Smooth muscle cell (in vitro differentiated cells): ENCODE data around the gene VPS39. TPM values are rescaled to one million over a fixed set of nuclear protein-coding genes. Genes with fewer than 3 reads are reported as not detected.
A peak's percentile ranks its signal among the peaks of the same experiment; 100 is the strongest.

Source experiments
- DNase-seq: peaks from one replicate; lab custom pipeline; 2025; ENCODE audit not compliant: unreplicated experiment; lab: John Stamatoyannopoulos, UW
- H2AFZ ChIP-seq: fragments of 200-600 bp; sonication (generic); 2 replicates; pipeline ENCODE4 v1.6.0; 2016; ENCODE audit warnings: antibody characterized with exemption, low read depth, mild to moderate bottlenecking
- H3F3A ChIP-seq: fragments of 200-600 bp; sonication (generic); 2 replicates; pipeline ENCODE4 v1.6.0; 2017; ENCODE audit warnings: antibody characterized with exemption, low read depth
- H3K27ac ChIP-seq: fragments of 200-600 bp; sonication (generic); 2 replicates; pipeline ENCODE4 v1.5.1; 2016; ENCODE audit warnings: low read depth, mild to moderate bottlenecking
- H3K27me3 ChIP-seq: fragments of 200-600 bp; sonication (generic); 2 replicates; pipeline ENCODE4 v1.6.1; 2016; ENCODE audit warnings: low read depth, mild to moderate bottlenecking
- H3K36me3 ChIP-seq: fragments of 200-600 bp; sonication (generic); 2 replicates; pipeline ENCODE4 v1.5.1; 2016; ENCODE audit warnings: low read depth
- H3K4me1 ChIP-seq: fragments of 200-600 bp; sonication (generic); 2 replicates; pipeline ENCODE4 v1.5.1; 2016; ENCODE audit warnings: low read depth
- H3K4me2 ChIP-seq: fragments of 200-600 bp; sonication (generic); 2 replicates; pipeline ENCODE4 v1.6.0; 2016; ENCODE audit warnings: mild to moderate bottlenecking
- H3K4me3 ChIP-seq: fragments of 200-600 bp; sonication (generic); 2 replicates; pipeline ENCODE4 v1.5.1; 2016; ENCODE audit warnings: mild to moderate bottlenecking
- H3K79me2 ChIP-seq: fragments of 200-600 bp; sonication (generic); 2 replicates; pipeline ENCODE4 v1.6.0; 2016; ENCODE audit warnings: low read depth, mild to moderate bottlenecking
- H3K9ac ChIP-seq: fragments of 200-600 bp; sonication (generic); 2 replicates; pipeline ENCODE4 v1.6.0; 2016; ENCODE audit warnings: low read depth
- H3K9me3 ChIP-seq: fragments of 200-600 bp; sonication (generic); replicated peaks from 2 replicates; pipeline ENCODE4 v1.5.1; 2016; ENCODE audit warnings: low read depth
- H4K20me1 ChIP-seq: fragments of 200-600 bp; sonication (generic); 2 replicates; pipeline ENCODE4 v1.6.0; 2016; ENCODE audit warnings: low read depth
- CTCF ChIP-seq: fragments of 200-600 bp; sonication (generic); IDR thresholded peaks from 2 replicates; pipeline ENCODE4 v1.5.1; 2017; ENCODE audit warnings: borderline replicate concordance, mild to moderate bottlenecking, antibody characterized with exemption; ENCODE audit not compliant: insufficient read depth, poor library complexity, severe bottlenecking
- WGBS: methylation state at CpG from one replicate; pipeline ENCODE4 v1.1.7; 2016; ENCODE audit warnings: low lambda C conversion rate; 5-methylcytosine and 5-hydroxymethylcytosine counted together
- polyA plus RNA-seq: library from polyadenylated mRNA; unstranded; fragments of >200 nt; fragmentation: Nextera tagmentation; extraction: Ambion mirVana; gene quantifications from 2 replicates; pipeline ENCODE4 v1.2.1, GENCODE V29; 2016
- total RNA-seq: library from RNA; depleted of rRNA; stranded (reverse); fragments of >200 nt; gene quantifications from 2 replicates; pipeline ENCODE4 v1.2.3, GENCODE V29; 2014

Gene VPS39
- total and polyA plus RNA-seq, 2 experiments from 2014 or later, result 35.0 to 41.2 TPM

GRCh38 chr15:42156243-42156922, 51.7 kb downstream of the VPS39 start, which contains the start of gene PLA2G4F:
Gene PLA2G4F (minus strand): TSS chr15:42156636. CDS start chr15:42156549, 87 bp downstream.
- Histone ChIP-seq H3K9me3 (no peaks in the 10 kb centered on the region), H3K36me3 (peaks cover 6% of the 10 kb centered on the region), H3K79me2 (no peaks in the 10 kb centered on the region), H2AFZ (no peak within 1 kb of the TSS), H3K27ac (no peak within 1 kb of the TSS), H3F3A (peaks cover 5% of the 10 kb centered on the region), H3K27me3 (no peaks in the 10 kb centered on the region), H3K4me3 (peak within 1 kb of the TSS; percentile 16), H3K9ac (no peak within 1 kb of the TSS), H3K4me1 (no peaks in the 10 kb centered on the region), H4K20me1 (no peaks in the 10 kb centered on the region), H3K4me2 (no peak within 1 kb of the TSS)
- no peak for DNase-seq
- no peak for TF ChIP-seq CTCF
- WGBS, result 82% methylated on average over 8 of the region's 8 CpGs

- no peaks in the 10 kb centered on the region for H3K4me1 ChIP-seq
- WGBS, result 66% methylated on average over 27 of the region's 27 CpGs
- no peaks in the 10 kb centered on the region for H4K20me1 ChIP-seq
- DNase-seq, result no peak
- H3K9ac ChIP-seq, result no peak overlapping the region
- peaks cover 5% of the 10 kb centered on the region for H3F3A ChIP-seq
- no peak for TF ChIP-seq CTCF
- H3K79me2 ChIP-seq, result no peaks in the 10 kb centered on the region
- H3K36me3 ChIP-seq, result peaks cover 6% of the 10 kb centered on the region
- no peak overlapping the region for H3K27ac ChIP-seq
- H3K9me3 ChIP-seq, result no peaks in the 10 kb centered on the region
- H2AFZ ChIP-seq, result no peak overlapping the region
- no peak overlapping the region for H3K4me2 ChIP-seq
- H3K4me3 ChIP-seq, result peak overlapping the region; percentile 16
- no peaks in the 10 kb centered on the region for H3K27me3 ChIP-seq
Observed at GRCh38 chr15:42155546-42156242, 52.4 kb downstream of the VPS39 start.

- peaks cover 2% of the 10 kb centered on the region for H3K36me3 ChIP-seq
- H2AFZ ChIP-seq, result no peak overlapping the region
- no peak overlapping the region for H3K9ac ChIP-seq
- 96% methylated on average over 14 of the region's 14 CpGs for WGBS
- no peaks in the 10 kb centered on the region for H3K4me1 ChIP-seq
- no peak for DNase-seq
- no peaks in the 10 kb centered on the region for H3K79me2 ChIP-seq
- no peaks in the 10 kb centered on the region for H3K9me3 ChIP-seq
- no peak overlapping the region for H3K4me2 ChIP-seq
- TF ChIP-seq CTCF, result no peak
- H3K4me3 ChIP-seq, result no peak overlapping the region
- no peak overlapping the region for H3K27ac ChIP-seq
- no peaks in the 10 kb centered on the region for H3K27me3 ChIP-seq
- H4K20me1 ChIP-seq, result no peaks in the 10 kb centered on the region
- peaks cover 5% of the 10 kb centered on the region for H3F3A ChIP-seq
Observed at GRCh38 chr15:42154956-42155355, 53.1 kb downstream of the VPS39 start.
